ENCODE results near the gene ETS1.

- TF ChIP-seq CTCF (IDR thresholded peaks at IDR 0.05) (no peak), POLR2A (IDR thresholded peaks at IDR 0.05) (peak; percentile 55)
Measured at GRCh38 chr11:128453444-128454336, 133.7 kb downstream of the ETS1 start.
